ENCODE measurements around the gene LRP8. TPM values are rescaled to one million over a fixed set of nuclear protein-coding genes. Genes with fewer than 3 reads are reported as not detected.

The LRP8 gene
- total RNA-seq, 5 donors from 2014 or later (not counting 1 experiment from before 2014, with no cell fraction given), result 8.9 to 21.5 (median 19.8) TPM

DNA sequence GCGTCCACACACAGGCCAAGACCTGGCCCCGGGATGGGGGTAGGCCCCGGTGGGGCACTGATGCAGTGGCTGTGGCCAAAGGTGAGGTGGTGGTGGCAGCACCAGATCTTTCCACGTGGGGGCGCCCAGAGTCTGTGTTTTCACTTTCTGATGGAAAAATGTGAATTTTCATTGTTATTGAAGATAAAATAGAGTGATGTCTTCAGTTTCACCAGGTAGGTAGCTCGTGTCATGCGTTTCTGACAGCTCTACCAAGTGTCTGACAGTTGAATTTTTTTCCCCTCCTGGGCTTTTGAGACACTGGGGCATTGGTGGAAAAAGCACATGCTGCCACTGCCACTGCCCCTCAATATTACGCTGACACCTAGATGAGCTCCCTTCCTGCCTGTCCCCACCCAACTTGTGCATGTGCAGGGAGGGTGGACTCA is 49.6 kb downstream of the LRP8 start:
- H3K27ac ChIP-seq (ENCODE audit: low read length), result no peak overlapping the region
- H3K4me1 ChIP-seq (ENCODE audit: control insufficient read depth in 1 of 2, extremely low read depth in 1 of 2, insufficient read depth in 2 of 2, low read length in 2 of 2), result no peaks in the 10 kb centered on the region
- POLR2A ChIA-PET, result interaction anchor here in 1 of 2 donors (0.7 kb wide), 1 partner anchor 113 kb away, joined by 6 read pairs; no protein-coding TSS in a partner anchor
- ATAC-seq (replicated peaks in 1 of 4) (peak; percentile 60 to 75 (median 70)), DNase-seq (peak; percentile 15 to 77 (median 64))
- peaks cover 0 to 3% of the 10 kb centered on the region in 2 donors for H3K36me3 ChIP-seq (ENCODE audit: control insufficient read depth in 2 of 2, extremely low read depth in 1 of 2, insufficient read depth in 1 of 2, low read length in 1 of 2)
- H3K4me3 Mint-ChIP-seq, result no peak overlapping the region
- H3K27me3 Mint-ChIP-seq, result no peaks in the 10 kb centered on the region
- H3K9me3 Mint-ChIP-seq, result no peaks in the 10 kb centered on the region
- no peak overlapping the region for H3K27ac Mint-ChIP-seq
- no peak overlapping the region for H3K4me3 ChIP-seq (ENCODE audit: control insufficient read depth in 1 of 2, extremely low read depth in 1 of 2, low read length in 1 of 2)
- H3K4me1 Mint-ChIP-seq, result no peaks in the 10 kb centered on the region
- CTCF ChIA-PET, result interaction anchor here (0.6 to 2.1 kb wide), 19 partner anchors 9 to 463 kb away, joined by 3 to 23 read pairs (median 4); no protein-coding TSS in a partner anchor
- no peaks in the 10 kb centered on the region for H3K9me3 ChIP-seq
- WGBS (ENCODE audit: insufficient coverage), result 4% methylated on average over 4 of the region's 8 CpGs
- no peaks in the 10 kb centered on the region for H3K27me3 ChIP-seq (replicated peaks in 1 of 2; ENCODE audit: control insufficient read depth in 2 of 2, extremely low read depth in 1 of 2, insufficient read depth in 2 of 2, low read length in 1 of 2)
- H3K36me3 Mint-ChIP-seq, result no peaks in the 10 kb centered on the region

DNA sequence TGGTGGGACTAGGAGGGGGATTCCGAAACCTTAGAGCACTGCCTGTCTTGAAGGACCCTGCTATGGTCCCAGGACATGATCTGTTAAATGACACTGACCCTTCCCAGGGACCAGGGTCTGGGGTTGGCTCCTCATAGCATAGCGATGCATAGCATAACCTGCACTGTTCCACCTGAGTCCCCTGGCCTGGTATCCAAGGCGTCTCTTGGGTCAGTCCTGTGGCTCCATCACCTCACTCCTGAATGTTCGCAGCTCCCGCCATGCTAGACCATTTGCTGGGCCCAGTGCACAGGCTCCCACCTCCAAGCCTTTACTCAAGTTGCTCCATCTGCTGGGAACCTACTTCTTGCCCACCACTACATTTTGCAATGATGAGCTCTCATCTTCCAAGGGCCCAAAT is 50.5 kb downstream of the LRP8 start:
- peaks cover 0 to 3% of the 10 kb centered on the region in 2 donors for H3K36me3 ChIP-seq (ENCODE audit: control insufficient read depth in 2 of 2, extremely low read depth in 1 of 2, insufficient read depth in 1 of 2, low read length in 1 of 2)
- no peaks in the 10 kb centered on the region for H3K36me3 Mint-ChIP-seq

DNA sequence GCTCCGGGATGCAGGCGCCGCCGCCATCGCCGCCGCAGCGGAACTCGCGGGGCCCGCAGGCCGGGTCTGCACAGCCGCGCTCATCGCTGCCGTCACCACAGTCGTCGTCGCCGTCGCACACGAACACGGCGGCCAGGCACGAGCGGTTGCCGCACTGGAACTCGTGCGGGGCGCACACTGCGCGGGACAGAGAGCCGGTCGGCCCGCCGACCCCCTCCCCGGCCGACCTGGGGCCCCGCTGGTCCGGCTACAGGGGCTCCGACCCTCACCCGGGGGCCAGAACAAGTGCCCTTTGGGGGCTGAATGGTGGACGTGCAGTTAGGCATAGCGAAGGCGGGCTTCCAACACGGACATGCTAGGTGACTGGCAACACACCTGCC is 51.0 kb downstream of the LRP8 start:
- DNase-seq, result no peak
- Mint-ChIP-seq H3K9me3 (no peaks in the 10 kb centered on the region), H3K36me3 (no peaks in the 10 kb centered on the region), H3K4me3 (no peak overlapping the region), H3K27me3 (no peaks in the 10 kb centered on the region), H3K27ac (no peak overlapping the region), H3K4me1 (no peaks in the 10 kb centered on the region)
- Histone ChIP-seq H3K36me3 (ENCODE audit: control insufficient read depth in 2 of 2, extremely low read depth in 1 of 2, insufficient read depth in 1 of 2, low read length in 1 of 2) (peaks cover 0 to 3% of the 10 kb centered on the region in 2 donors), H3K4me1 (ENCODE audit: control insufficient read depth in 1 of 2, extremely low read depth in 1 of 2, insufficient read depth in 2 of 2, low read length in 2 of 2) (no peaks in the 10 kb centered on the region), H3K4me3 (ENCODE audit: control insufficient read depth in 1 of 2, extremely low read depth in 1 of 2, low read length in 1 of 2) (no peak overlapping the region), H3K27me3 (replicated peaks in 1 of 2; ENCODE audit: control insufficient read depth in 2 of 2, extremely low read depth in 1 of 2, insufficient read depth in 2 of 2, low read length in 1 of 2) (no peaks in the 10 kb centered on the region), H3K9me3 (no peaks in the 10 kb centered on the region), H3K27ac (ENCODE audit: low read length) (no peak overlapping the region)
- WGBS (ENCODE audit: insufficient coverage), result 98% methylated on average over 40 of the region's 46 CpGs
- ATAC-seq (replicated peaks in 1 of 4), result no peak
- CTCF ChIA-PET, result interaction anchor here (0.9 to 2.1 kb wide), 2 partner anchors 117 kb away, joined by 3 to 22 read pairs; no protein-coding TSS in a partner anchor
- POLR2A ChIA-PET, result no interaction called here

More for the DNA sequence above, 50.5 kb downstream of the LRP8 start:
- no peak overlapping the region for H3K4me3 ChIP-seq (ENCODE audit: control insufficient read depth in 1 of 2, extremely low read depth in 1 of 2, low read length in 1 of 2)
- H3K27me3 Mint-ChIP-seq, result no peaks in the 10 kb centered on the region
- H3K27me3 ChIP-seq (replicated peaks in 1 of 2; ENCODE audit: control insufficient read depth in 2 of 2, extremely low read depth in 1 of 2, insufficient read depth in 2 of 2, low read length in 1 of 2), result no peaks in the 10 kb centered on the region
- no peaks in the 10 kb centered on the region for H3K4me1 Mint-ChIP-seq
- no peak for ATAC-seq (replicated peaks in 1 of 4)
- H3K27ac Mint-ChIP-seq, result no peak overlapping the region
- H3K27ac ChIP-seq (ENCODE audit: low read length), result no peak overlapping the region
- H3K4me3 Mint-ChIP-seq, result no peak overlapping the region
- CTCF ChIA-PET, result interaction anchor here (0.9 to 2.1 kb wide), 3 partner anchors 116 to 195 kb away, joined by 3 to 22 read pairs (median 4); no protein-coding TSS in a partner anchor
- H3K9me3 Mint-ChIP-seq, result no peaks in the 10 kb centered on the region
- no peaks in the 10 kb centered on the region for H3K4me1 ChIP-seq (ENCODE audit: control insufficient read depth in 1 of 2, extremely low read depth in 1 of 2, insufficient read depth in 2 of 2, low read length in 2 of 2)
- WGBS (ENCODE audit: insufficient coverage), result 99% methylated on average over 5 of the region's 5 CpGs
- no peaks in the 10 kb centered on the region for H3K9me3 ChIP-seq
- DNase-seq, result no peak
- POLR2A ChIA-PET, result no interaction called here

DNA sequence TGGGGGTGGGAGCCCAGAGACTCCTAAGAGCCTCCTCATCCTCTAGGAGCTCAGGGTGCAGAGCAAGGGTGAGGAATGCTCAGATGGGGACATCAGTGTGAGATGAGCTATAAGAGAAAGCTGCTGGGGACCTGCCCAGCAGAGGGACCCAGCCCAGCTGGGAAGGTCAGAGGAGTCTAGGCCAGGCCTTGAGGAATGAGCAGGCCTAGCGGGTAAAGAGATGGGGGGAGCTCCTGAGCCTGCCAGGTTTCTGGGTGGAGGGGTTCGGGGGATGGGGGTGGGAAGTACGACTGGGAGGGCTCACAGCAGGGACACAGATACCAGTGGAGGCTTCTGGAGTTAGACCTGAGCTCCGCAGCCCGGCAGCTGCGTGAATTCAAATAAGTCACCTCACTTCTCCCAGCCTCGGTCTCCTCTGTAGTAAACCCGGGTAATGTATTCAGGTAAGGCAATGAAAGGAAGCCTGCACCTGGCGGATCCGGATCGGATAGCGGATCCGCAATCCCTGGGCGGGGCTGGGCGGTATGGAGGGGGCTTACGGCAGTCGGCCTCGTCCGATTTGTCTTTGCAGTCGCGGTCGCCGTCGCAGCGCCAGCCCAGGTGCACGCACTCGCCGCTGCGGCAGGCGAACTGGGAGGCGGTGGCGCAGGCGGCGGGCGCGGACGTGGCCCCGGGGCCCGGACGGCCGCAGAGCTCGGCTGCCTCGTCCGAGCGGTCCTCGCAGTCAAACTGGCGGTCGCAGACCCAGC is 51.5 kb downstream of the LRP8 start:
- no peaks in the 10 kb centered on the region for H3K36me3 Mint-ChIP-seq
- no peaks in the 10 kb centered on the region for H3K9me3 ChIP-seq
- no peak overlapping the region for H3K27ac Mint-ChIP-seq
- peaks cover 0 to 3% of the 10 kb centered on the region in 2 donors for H3K36me3 ChIP-seq (ENCODE audit: control insufficient read depth in 2 of 2, extremely low read depth in 1 of 2, insufficient read depth in 1 of 2, low read length in 1 of 2)
- no peaks in the 10 kb centered on the region for H3K9me3 Mint-ChIP-seq
- no peak for ATAC-seq (replicated peaks in 1 of 4)
- CTCF ChIA-PET, result interaction anchor here in 1 of 2 donors (0.6 to 0.7 kb wide), 2 partner anchors 117 to 145 kb away, joined by 3 to 4 read pairs; no protein-coding TSS in a partner anchor
- H3K4me1 ChIP-seq (ENCODE audit: control insufficient read depth in 1 of 2, extremely low read depth in 1 of 2, insufficient read depth in 2 of 2, low read length in 2 of 2), result no peaks in the 10 kb centered on the region
- H3K4me1 Mint-ChIP-seq, result no peaks in the 10 kb centered on the region
- WGBS (ENCODE audit: insufficient coverage), result 98% methylated on average over 45 of the region's 48 CpGs
- H3K27me3 ChIP-seq (replicated peaks in 1 of 2; ENCODE audit: control insufficient read depth in 2 of 2, extremely low read depth in 1 of 2, insufficient read depth in 2 of 2, low read length in 1 of 2), result no peaks in the 10 kb centered on the region
- POLR2A ChIA-PET, result no interaction called here
- DNase-seq, result no peak
- H3K27ac ChIP-seq (ENCODE audit: low read length), result no peak overlapping the region
- H3K4me3 ChIP-seq (ENCODE audit: control insufficient read depth in 1 of 2, extremely low read depth in 1 of 2, low read length in 1 of 2), result no peak overlapping the region
- H3K4me3 Mint-ChIP-seq, result no peak overlapping the region
- H3K27me3 Mint-ChIP-seq, result no peaks in the 10 kb centered on the region

DNA sequence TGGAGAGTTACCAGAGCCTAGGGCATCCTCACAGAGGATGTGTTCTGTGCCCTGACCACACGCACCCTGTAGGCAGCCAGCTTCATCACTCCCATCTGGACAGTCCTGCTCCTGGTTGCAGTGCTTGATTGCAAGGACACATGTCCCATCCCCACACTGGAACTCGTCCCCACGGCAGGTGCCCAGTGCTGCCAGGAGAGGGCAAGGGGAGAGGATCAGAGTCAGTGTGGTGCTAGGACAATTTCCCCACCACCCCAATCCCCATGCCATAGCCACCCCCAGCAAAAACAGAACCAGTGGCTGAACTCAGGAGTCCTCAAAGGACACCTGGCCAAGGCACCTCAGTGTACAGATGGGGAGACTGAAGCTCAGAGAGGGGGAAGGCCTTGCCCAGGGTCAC is 52.3 kb downstream of the LRP8 start:
- Mint-ChIP-seq H3K27ac (no peak overlapping the region), H3K9me3 (no peaks in the 10 kb centered on the region), H3K36me3 (no peaks in the 10 kb centered on the region), H3K4me3 (no peak overlapping the region), H3K4me1 (no peaks in the 10 kb centered on the region), H3K27me3 (no peaks in the 10 kb centered on the region)
- DNase-seq, result no peak
- ChIA-PET CTCF (interaction anchor here in 1 of 2 donors (0.7 kb wide), 1 partner anchor 146 kb away, joined by 4 read pairs; no protein-coding TSS in a partner anchor), POLR2A (no interaction called here)
- Histone ChIP-seq H3K4me3 (ENCODE audit: control insufficient read depth in 1 of 2, extremely low read depth in 1 of 2, low read length in 1 of 2) (no peak overlapping the region), H3K9me3 (no peaks in the 10 kb centered on the region), H3K27ac (ENCODE audit: low read length) (no peak overlapping the region), H3K36me3 (ENCODE audit: control insufficient read depth in 2 of 2, extremely low read depth in 1 of 2, insufficient read depth in 1 of 2, low read length in 1 of 2) (peaks cover 0 to 3% of the 10 kb centered on the region in 2 donors), H3K4me1 (ENCODE audit: control insufficient read depth in 1 of 2, extremely low read depth in 1 of 2, insufficient read depth in 2 of 2, low read length in 2 of 2) (no peaks in the 10 kb centered on the region), H3K27me3 (replicated peaks in 1 of 2; ENCODE audit: control insufficient read depth in 2 of 2, extremely low read depth in 1 of 2, insufficient read depth in 2 of 2, low read length in 1 of 2) (no peaks in the 10 kb centered on the region)
- WGBS (ENCODE audit: insufficient coverage), result no CpG with 5 or more reads among the region's 3 CpGs
- ATAC-seq (replicated peaks in 1 of 4), result no peak

DNA sequence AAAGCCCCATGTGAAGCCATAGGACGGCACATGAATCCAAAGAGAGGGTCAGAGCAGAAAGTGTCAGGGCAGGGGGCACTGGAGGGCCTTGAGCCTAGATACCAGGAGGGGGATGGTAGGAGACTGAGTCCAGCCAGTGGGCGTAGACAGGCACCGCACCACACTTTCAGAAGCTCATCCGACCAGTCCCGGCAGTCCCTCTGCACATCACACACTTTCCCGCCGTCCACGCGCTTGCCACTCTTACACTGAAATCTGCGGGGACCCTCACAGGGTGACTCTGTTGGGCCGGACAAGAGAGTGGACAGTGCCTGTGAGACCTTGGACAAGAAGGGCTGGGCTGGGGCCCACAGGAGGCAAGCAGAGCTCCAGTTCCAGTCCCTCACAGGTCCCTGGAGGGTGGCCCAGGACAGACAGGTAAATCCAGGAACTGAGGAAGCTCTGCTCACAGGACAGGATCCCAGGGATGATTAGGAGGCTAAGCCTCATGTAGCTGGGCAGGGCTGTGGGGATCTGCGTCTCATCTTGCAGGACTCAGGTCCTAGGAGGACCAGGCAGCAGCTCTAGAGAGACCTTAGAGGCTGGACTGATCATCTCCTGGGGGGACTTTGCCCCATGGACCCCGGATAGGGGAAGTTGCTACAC is 53.2 kb downstream of the LRP8 start:
- Histone ChIP-seq H3K4me3 (ENCODE audit: control insufficient read depth in 1 of 2, extremely low read depth in 1 of 2, low read length in 1 of 2) (no peak overlapping the region), H3K4me1 (ENCODE audit: control insufficient read depth in 1 of 2, extremely low read depth in 1 of 2, insufficient read depth in 2 of 2, low read length in 2 of 2) (no peaks in the 10 kb centered on the region), H3K9me3 (no peaks in the 10 kb centered on the region), H3K27me3 (replicated peaks in 1 of 2; ENCODE audit: control insufficient read depth in 2 of 2, extremely low read depth in 1 of 2, insufficient read depth in 2 of 2, low read length in 1 of 2) (no peaks in the 10 kb centered on the region), H3K36me3 (ENCODE audit: control insufficient read depth in 2 of 2, extremely low read depth in 1 of 2, insufficient read depth in 1 of 2, low read length in 1 of 2) (peaks cover 0 to 3% of the 10 kb centered on the region in 2 donors), H3K27ac (ENCODE audit: low read length) (no peak overlapping the region)
- WGBS (ENCODE audit: insufficient coverage), result 95% methylated on average over 11 of the region's 13 CpGs
- POLR2A ChIA-PET, result no interaction called here
- ATAC-seq (replicated peaks in 1 of 4), result no peak
- CTCF ChIA-PET, result no interaction called here
- Mint-ChIP-seq H3K27me3 (no peaks in the 10 kb centered on the region), H3K4me1 (no peaks in the 10 kb centered on the region), H3K27ac (no peak overlapping the region), H3K4me3 (no peak overlapping the region), H3K36me3 (no peaks in the 10 kb centered on the region), H3K9me3 (no peaks in the 10 kb centered on the region)
- DNase-seq, result no peak
